Liver (tissue), 9 donors: ENCODE results near the gene PDXK. TPM values are rescaled to one million over a fixed set of nuclear protein-coding genes. Genes with fewer than 3 reads are reported as not detected.

ENCODE experiments used
- DNase-seq: peaks from one replicate; pipeline ENCODE4 v3.0.0-alpha.2; 2017; ENCODE audit warnings: low spot score
- H3K27ac ChIP-seq, 2 donors: one replicate each; pipeline ENCODE4 v1.7.0; 2013; ENCODE audit warnings: inconsistent platforms in 2 of 2, low read length in 2 of 2, control low read depth in 1 of 2, low read depth in 1 of 2, mild to moderate bottlenecking in 1 of 2
- H3K27me3 ChIP-seq, 4 donors: one replicate each; pipeline versions ENCODE4 v1.6.1 to v1.7.0; 2013; ENCODE audit warnings: low read length in 3 of 4, inconsistent platforms in 1 of 4, mild to moderate bottlenecking in 1 of 4, moderate library complexity in 1 of 4; ENCODE audit not compliant: control insufficient read depth in 4 of 4, insufficient read depth in 4 of 4
- H3K36me3 ChIP-seq, 4 donors: one replicate each; pipeline versions ENCODE4 v1.6.1 to v1.7.0; 2013; ENCODE audit warnings: low read length in 3 of 4, mild to moderate bottlenecking in 3 of 4, low read depth in 1 of 4, moderate library complexity in 1 of 4; ENCODE audit not compliant: control insufficient read depth in 4 of 4, insufficient read depth in 3 of 4
- H3K4me1 ChIP-seq, 4 donors: one replicate each; pipeline versions ENCODE4 v1.6.1 to v1.7.0; 2013; ENCODE audit warnings: low read length in 3 of 4, mild to moderate bottlenecking in 3 of 4, moderate library complexity in 1 of 4; ENCODE audit not compliant: control insufficient read depth in 4 of 4, insufficient read depth in 4 of 4
- H3K4me3 ChIP-seq, 3 donors: one replicate each; pipeline versions ENCODE4 v1.6.1 to v1.7.0; 2013; ENCODE audit warnings: low read length in 3 of 3, control low read depth in 1 of 3, low read depth in 1 of 3, mild to moderate bottlenecking in 1 of 3
- H3K9ac ChIP-seq, 2 donors: one replicate each; pipeline ENCODE4 v1.7.0; 2013; ENCODE audit warnings: low read length in 2 of 2, mild to moderate bottlenecking in 2 of 2, moderate library complexity in 2 of 2, control low read depth in 1 of 2, low read depth in 1 of 2
- H3K9me3 ChIP-seq, 4 donors: one replicate each; pipeline versions ENCODE4 v1.6.1 to v1.7.0; 2013; ENCODE audit warnings: low read length in 3 of 4; ENCODE audit not compliant: control insufficient read depth in 4 of 4
- ATF3 ChIP-seq: IDR thresholded peaks from 2 replicates; pipeline ENCODE4 v1.6.1; 2016; ENCODE audit warnings: antibody characterized with exemption
- CTCF ChIP-seq: fragments of 150-350 bp; IDR thresholded peaks from 2 replicates; pipeline ENCODE4 v1.5.1; 2017; ENCODE audit warnings: improper control_type of control experiment, low read depth, low read length; ENCODE audit not compliant: missing input control
- EGR1 ChIP-seq, 2 donors: IDR thresholded peaks; 2 replicates each; pipeline ENCODE4 v1.6.1; 2016 to 2018; ENCODE audit warnings: antibody characterized with exemption in 2 of 2, low read depth in 2 of 2
- FOXA1 ChIP-seq: IDR thresholded peaks from 2 replicates; pipeline ENCODE4 v1.6.1; 2016; ENCODE audit warnings: antibody characterized with exemption
- FOXA2 ChIP-seq: IDR thresholded peaks from 2 replicates; pipeline ENCODE4 v1.6.1; 2016; ENCODE audit warnings: antibody characterized with exemption
- GABPA ChIP-seq, 2 donors: IDR thresholded peaks in 1 of 2; conservative IDR thresholded peaks in 1 of 2; 2 replicates each; pipeline ENCODE4 v1.6.1; 2016; ENCODE audit warnings: antibody characterized with exemption in 2 of 2, mild to moderate bottlenecking in 1 of 2, moderate library complexity in 1 of 2
- HNF4A ChIP-seq, 2 donors: conservative IDR thresholded peaks; 2 replicates each; pipeline ENCODE4 v1.6.1; 2016; ENCODE audit warnings: antibody characterized with exemption in 2 of 2, mild to moderate bottlenecking in 2 of 2
- JUND ChIP-seq, 2 donors: IDR thresholded peaks; 2 replicates each; pipeline ENCODE4 v1.6.1; 2016; ENCODE audit warnings: antibody characterized with exemption in 2 of 2
- RAD21 ChIP-seq, 2 donors: IDR thresholded peaks; 2 replicates each; pipeline ENCODE4 v1.6.1; 2016; ENCODE audit warnings: antibody characterized with exemption in 2 of 2, mild to moderate bottlenecking in 2 of 2
- RXRA ChIP-seq, 2 donors: IDR thresholded peaks; 2 replicates each; pipeline ENCODE4 v1.6.1; 2017 to 2018; ENCODE audit warnings: antibody characterized with exemption in 2 of 2, mild to moderate bottlenecking in 1 of 2
- SP1 ChIP-seq: IDR thresholded peaks from 2 replicates; pipeline ENCODE4 v1.6.1; 2018; ENCODE audit warnings: antibody characterized with exemption, mild to moderate bottlenecking
- TAF1 ChIP-seq: conservative IDR thresholded peaks from 2 replicates; pipeline ENCODE4 v1.6.1; 2016; ENCODE audit warnings: antibody characterized with exemption, mild to moderate bottlenecking
- YY1 ChIP-seq: IDR thresholded peaks from 2 replicates; pipeline ENCODE4 v1.6.1; 2016; ENCODE audit warnings: antibody characterized with exemption, mild to moderate bottlenecking
- WGBS: extraction: QIAGEN DNeasy Blood & Tissue Kit; methylation state at CpG from one replicate; pipeline ENCODE4 v1.1.7; 2013; 5-methylcytosine and 5-hydroxymethylcytosine counted together
- polyA plus RNA-seq, 2 donors: library from polyadenylated mRNA; stranded (reverse) in 1 of 2; unstranded in 1 of 2; fragments of 200-250 nt in 1 of 2; fragments of >200 nt in 1 of 2; fragmentation: Nextera tagmentation in 1 of 2; extraction: Ambion mirVana in 1 of 2; gene quantifications; one replicate each; pipeline versions ENCODE4 v1.2.1 to v1.2.3, GENCODE V29; 2013 to 2015
- total RNA-seq, 2 donors: library from RNA; depleted of rRNA; stranded (reverse); fragments of >200 nt; gene quantifications; one replicate each; pipeline ENCODE4 v1.2.3, GENCODE V29; 2014
- TF ChIP-seq, protein P1 (sequence below): IDR thresholded peaks from 2 replicates; pipeline ENCODE4 v1.6.1; 2016; ENCODE audit warnings: antibody characterized with exemption, mild to moderate bottlenecking
- TF ChIP-seq, protein P2 (sequence below): IDR thresholded peaks from 2 replicates; pipeline ENCODE4 v1.6.1; 2016; ENCODE audit warnings: antibody characterized with exemption
- donor health status: healthy.
- donor health status: healthy.
- donor health status: healthy.
- donor health status: healthy.
- donor health status: healthy.

Gene PDXK
- total and polyA plus RNA-seq, 4 donors = 20.5 to 104 (median 34.9) TPM

DNA sequence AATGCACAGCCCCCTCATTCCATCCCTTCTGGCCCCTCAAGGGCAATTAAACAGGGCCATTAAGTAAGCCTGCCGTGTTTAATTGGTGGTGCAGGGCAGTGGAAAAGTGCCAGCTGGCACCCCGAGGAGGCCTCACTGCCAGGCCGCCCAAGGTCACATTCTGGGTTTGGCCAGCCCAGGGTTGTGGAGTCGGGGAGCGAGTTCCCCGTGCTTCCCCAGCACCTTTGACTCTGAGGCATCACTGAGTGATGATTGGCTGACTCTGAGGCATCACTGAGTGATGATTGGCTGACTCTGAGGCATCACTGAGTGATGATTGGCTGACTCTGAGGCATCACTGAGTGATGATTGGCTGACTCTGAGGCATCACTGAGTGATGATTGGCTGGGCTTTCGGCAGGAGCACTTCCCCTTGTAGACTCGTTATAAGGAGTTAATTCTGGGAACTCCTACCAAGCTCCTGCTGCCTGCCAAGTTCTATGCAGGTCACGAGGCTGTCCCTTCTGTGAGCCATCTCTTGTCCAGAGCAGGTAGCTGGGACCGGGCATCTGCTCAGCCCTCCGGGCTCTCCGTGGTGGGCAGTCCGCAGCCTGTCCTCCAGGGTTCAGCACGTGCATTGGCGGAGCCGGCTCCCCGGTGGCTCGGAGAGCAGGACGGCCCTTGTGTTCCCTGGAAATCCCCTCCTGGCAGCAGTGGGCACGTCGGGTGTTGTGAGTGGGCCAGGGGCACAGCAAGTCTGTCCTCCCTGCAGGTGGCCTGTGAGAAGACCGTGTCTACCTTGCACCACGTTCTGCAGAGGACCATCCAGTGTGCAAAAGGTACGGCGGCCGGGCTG is 36.2 kb downstream of the PDXK start:
- Histone ChIP-seq H3K4me1 (peaks cover 5 to 13% (median 9%) of the 10 kb centered on the region in 4 donors), H3K9me3 (no peaks in the 10 kb centered on the region), H3K4me3 (no peak overlapping the region), H3K27ac (no peak overlapping the region), H3K9ac (no peak overlapping the region), H3K36me3 (peaks cover 14 to 70% (median 16%) of the 10 kb centered on the region in 4 donors), H3K27me3 (no peaks in the 10 kb centered on the region)
- DNase-seq = no peak
- TF ChIP-seq SP1 = peak; percentile 83
- no peak for TF ChIP-seq HNF4A (conservative IDR thresholded peaks at IDR 0.05)
- TF ChIP-seq, protein P1, sequence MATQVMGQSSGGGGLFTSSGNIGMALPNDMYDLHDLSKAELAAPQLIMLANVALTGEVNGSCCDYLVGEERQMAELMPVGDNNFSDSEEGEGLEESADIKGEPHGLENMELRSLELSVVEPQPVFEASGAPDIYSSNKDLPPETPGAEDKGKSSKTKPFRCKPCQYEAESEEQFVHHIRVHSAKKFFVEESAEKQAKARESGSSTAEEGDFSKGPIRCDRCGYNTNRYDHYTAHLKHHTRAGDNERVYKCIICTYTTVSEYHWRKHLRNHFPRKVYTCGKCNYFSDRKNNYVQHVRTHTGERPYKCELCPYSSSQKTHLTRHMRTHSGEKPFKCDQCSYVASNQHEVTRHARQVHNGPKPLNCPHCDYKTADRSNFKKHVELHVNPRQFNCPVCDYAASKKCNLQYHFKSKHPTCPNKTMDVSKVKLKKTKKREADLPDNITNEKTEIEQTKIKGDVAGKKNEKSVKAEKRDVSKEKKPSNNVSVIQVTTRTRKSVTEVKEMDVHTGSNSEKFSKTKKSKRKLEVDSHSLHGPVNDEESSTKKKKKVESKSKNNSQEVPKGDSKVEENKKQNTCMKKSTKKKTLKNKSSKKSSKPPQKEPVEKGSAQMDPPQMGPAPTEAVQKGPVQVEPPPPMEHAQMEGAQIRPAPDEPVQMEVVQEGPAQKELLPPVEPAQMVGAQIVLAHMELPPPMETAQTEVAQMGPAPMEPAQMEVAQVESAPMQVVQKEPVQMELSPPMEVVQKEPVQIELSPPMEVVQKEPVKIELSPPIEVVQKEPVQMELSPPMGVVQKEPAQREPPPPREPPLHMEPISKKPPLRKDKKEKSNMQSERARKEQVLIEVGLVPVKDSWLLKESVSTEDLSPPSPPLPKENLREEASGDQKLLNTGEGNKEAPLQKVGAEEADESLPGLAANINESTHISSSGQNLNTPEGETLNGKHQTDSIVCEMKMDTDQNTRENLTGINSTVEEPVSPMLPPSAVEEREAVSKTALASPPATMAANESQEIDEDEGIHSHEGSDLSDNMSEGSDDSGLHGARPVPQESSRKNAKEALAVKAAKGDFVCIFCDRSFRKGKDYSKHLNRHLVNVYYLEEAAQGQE = no peak
- TF ChIP-seq EGR1 (IDR thresholded peaks at IDR 0.05; ENCODE audit: low read depth in 2 of 2) = no peak
- TF ChIP-seq ATF3 = no peak
- TF ChIP-seq JUND (IDR thresholded peaks at IDR 0.05) = no peak
- TF ChIP-seq RAD21 (IDR thresholded peaks at IDR 0.05) = no peak
- 81% methylated on average over 26 of the region's 26 CpGs for WGBS

- DNase-seq = no peak
- Histone ChIP-seq H3K4me1 (peaks cover 5 to 13% (median 9%) of the 10 kb centered on the region in 4 donors), H3K9ac (no peak overlapping the region), H3K36me3 (peaks cover 13 to 64% (median 15%) of the 10 kb centered on the region in 4 donors), H3K4me3 (no peak overlapping the region), H3K27ac (no peak overlapping the region), H3K27me3 (no peaks in the 10 kb centered on the region), H3K9me3 (no peaks in the 10 kb centered on the region)
- TF ChIP-seq ATF3 = no peak
- TF ChIP-seq RAD21 (IDR thresholded peaks at IDR 0.05) = no peak
- no peak for TF ChIP-seq TAF1
- TF ChIP-seq SP1 = no peak
- TF ChIP-seq RXRA (IDR thresholded peaks at IDR 0.05) = no peak
- TF ChIP-seq HNF4A (conservative IDR thresholded peaks at IDR 0.05) = no peak
- no peak for TF ChIP-seq FOXA1
- TF ChIP-seq YY1 = no peak
- TF ChIP-seq, protein P2, sequence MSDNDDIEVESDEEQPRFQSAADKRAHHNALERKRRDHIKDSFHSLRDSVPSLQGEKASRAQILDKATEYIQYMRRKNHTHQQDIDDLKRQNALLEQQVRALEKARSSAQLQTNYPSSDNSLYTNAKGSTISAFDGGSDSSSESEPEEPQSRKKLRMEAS = no peak
- no peak for TF ChIP-seq EGR1 (IDR thresholded peaks at IDR 0.05; ENCODE audit: low read depth in 2 of 2)
- no peak for TF ChIP-seq FOXA2
- TF ChIP-seq CTCF = no peak
- no peak for TF ChIP-seq GABPA (IDR thresholded peaks at IDR 0.05 in 1 of 2, conservative IDR thresholded peaks at IDR 0.05 in 1 of 2)
- WGBS = 97% methylated on average over 37 of the region's 37 CpGs
Observed at GRCh38 chr21:43755820-43756594, 37.1 kb downstream of the PDXK start.
